Bone marrow (tissue), 2 donors: Measurements from ENCODE around the gene RAPSN.
A peak's percentile ranks its signal among the peaks of the same experiment; 100 is the strongest.

ENCODE experiments used
- DNase-seq, 2 donors: peaks; one replicate each; lab custom pipeline; 2025; lab: John Stamatoyannopoulos, UW

RAPSN gene

GRCh38 chr11:47408598-47409439, 40.1 kb downstream of the RAPSN start:
- DNase-seq: peak in 1 of 2 donors; percentile 4

- peak; percentile 95 to 99 for DNase-seq
These were observed 41.0 kb downstream of the RAPSN start, which contains the start of gene SLC39A13 for GRCh38 chr11:47407746-47408590. TSS of gene SLC39A13 (plus strand) at chr11:47408590. CDS start at chr11:47410095, 1,505 bp downstream.

GRCh38 chr11:47406896-47407745, 41.8 kb downstream of the RAPSN start:
- DNase-seq: peak in 1 of 2 donors; percentile 52

- no peak for DNase-seq
These were observed 45.4 kb downstream of the RAPSN start for GRCh38 chr11:47403571-47403970.

- no peak for DNase-seq
These were observed 45.8 kb downstream of the RAPSN start for GRCh38 chr11:47403135-47403534.

GRCh38 chr11:47400768-47401279, 48.1 kb downstream of the RAPSN start:
- no peak for DNase-seq

GRCh38 chr11:47399860-47400767, 48.8 kb downstream of the RAPSN start:
- peak in 1 of 2 donors; percentile 6 for DNase-seq

- no peak for DNase-seq
These were observed 50.4 kb downstream of the RAPSN start for GRCh38 chr11:47398551-47398950.

GRCh38 chr11:47398011-47398410, 50.9 kb downstream of the RAPSN start:
- DNase-seq: no peak

- no peak for DNase-seq
These were observed 53.0 kb downstream of the RAPSN start for GRCh38 chr11:47396049-47396320.

GRCh38 chr11:47395223-47396048, 53.5 kb downstream of the RAPSN start:
- peak in 1 of 2 donors; percentile 10 for DNase-seq

GRCh38 chr11:47394322-47395222, 54.4 kb downstream of the RAPSN start:
- peak; percentile 61 to 83 for DNase-seq

- no peak for DNase-seq
These were observed 55.0 kb downstream of the RAPSN start for GRCh38 chr11:47394050-47394321.

- DNase-seq: peak; percentile 38 to 60
These were observed 55.5 kb downstream of the RAPSN start for GRCh38 chr11:47393163-47394049.

- no peak for DNase-seq
These were observed 56.3 kb downstream of the RAPSN start for GRCh38 chr11:47392546-47393162.

GRCh38 chr11:47391711-47392432, 57.1 kb downstream of the RAPSN start:
- DNase-seq: no peak

- peak in 1 of 2 donors; percentile 75 for DNase-seq
These were observed 57.8 kb downstream of the RAPSN start for GRCh38 chr11:47391077-47391583.
